Left lung (tissue), 10 donors: ENCODE results near the gene BATF. TPM values are rescaled to one million over a fixed set of nuclear protein-coding genes. Genes with fewer than 3 reads are reported as not detected.

ENCODE experiments used
- ATAC-seq: fragments of 200-7000 bp; cut with Tn5 transposase; one replicate; pipeline ENCODE4 v1.9.1; 2020; ENCODE audit warnings: moderate library complexity
- DNase-seq, 4 donors: peaks; one replicate each; pipeline ENCODE4 v3.0.0-alpha.2; 2013 to 2020
- H3K27ac ChIP-seq, 2 donors: fragments of 200-600 bp; sonication (generic) in 1 of 2; one replicate each; pipeline versions ENCODE4 v1.5.0 to v1.8.0; 2020 to 2021
- H3K27me3 ChIP-seq, 2 donors: fragments of 200-600 bp; sonication (generic) in 1 of 2; one replicate each; pipeline versions ENCODE4 v1.5.0 to v1.8.0; 2020 to 2021
- H3K36me3 ChIP-seq, 2 donors: fragments of 200-600 bp; sonication (generic) in 1 of 2; one replicate each; pipeline versions ENCODE4 v1.5.0 to v1.8.0; 2020 to 2021
- H3K4me1 ChIP-seq, 2 donors: fragments of 200-600 bp; one replicate each; pipeline ENCODE4 v1.8.0; 2021
- H3K4me3 ChIP-seq, 2 donors: fragments of 200-600 bp; sonication (generic) in 1 of 2; one replicate each; pipeline versions ENCODE4 v1.5.0 to v1.8.0; 2020 to 2021; ENCODE audit warnings: mild to moderate bottlenecking in 1 of 2
- H3K9me3 ChIP-seq, 2 donors: fragments of 200-600 bp; sonication (generic) in 1 of 2; one replicate each; pipeline versions ENCODE4 v1.5.0 to v1.8.0; 2020 to 2021
- CTCF ChIP-seq, 2 donors: fragments of 200-600 bp; sonication (generic) in 1 of 2; IDR thresholded peaks; one replicate each; pipeline versions ENCODE4 v1.5.0 to v1.8.0; 2021; ENCODE audit warnings: antibody characterized with exemption in 2 of 2
- intact Hi-C, 2 donors: fragments of 100-400 bp; cut with DNase I; formaldehyde crosslinking; loops; one replicate each; pipeline versions ENCODE4 v1.11.2 to v1.14.2; 2022
- polyA plus RNA-seq, 6 donors: library from polyadenylated mRNA; unstranded; fragments of 120-200 nt; gene quantifications; one replicate each; pipeline ENCODE4 v1.2.1, GENCODE V29; 2013; ENCODE audit not compliant: insufficient read length in 6 of 6
- total RNA-seq, 2 donors: library from RNA; stranded (reverse); fragmentation: NEBNext Ultra II Directional; extraction: Animal tissue kit (Norgen Biotek cat#: 25700); gene quantifications; one replicate each; pipeline ENCODE4 v1.2.1, GENCODE V29; 2021
- donor health status: DM: no; HTN: yes; CAD: no.
- donor health status: DM: no; HTN: no; CAD: no.

BATF gene
- total and polyA plus RNA-seq, 8 donors = 0.46 to 19.6 (median 1.2) TPM

GRCh38 chr14:75533791-75534555, 11.7 kb downstream of the BATF start:
- TF ChIP-seq CTCF (IDR thresholded peaks at IDR 0.05) = no peak
- peaks cover 0 to 47% of the 10 kb centered on the region in 2 donors for H3K4me1 ChIP-seq
- DNase-seq (no peak), ATAC-seq (peak; percentile 60)
- intact Hi-C loops = no loop called here
- H3K27me3 ChIP-seq = no peaks in the 10 kb centered on the region
- H3K4me3 ChIP-seq = no peak overlapping the region
- H3K36me3 ChIP-seq = peaks cover 0 to 8% of the 10 kb centered on the region in 2 donors
- H3K27ac ChIP-seq = peak overlapping the region in 1 of 2 donors; percentile 25
- H3K9me3 ChIP-seq = no peaks in the 10 kb centered on the region

DNA sequence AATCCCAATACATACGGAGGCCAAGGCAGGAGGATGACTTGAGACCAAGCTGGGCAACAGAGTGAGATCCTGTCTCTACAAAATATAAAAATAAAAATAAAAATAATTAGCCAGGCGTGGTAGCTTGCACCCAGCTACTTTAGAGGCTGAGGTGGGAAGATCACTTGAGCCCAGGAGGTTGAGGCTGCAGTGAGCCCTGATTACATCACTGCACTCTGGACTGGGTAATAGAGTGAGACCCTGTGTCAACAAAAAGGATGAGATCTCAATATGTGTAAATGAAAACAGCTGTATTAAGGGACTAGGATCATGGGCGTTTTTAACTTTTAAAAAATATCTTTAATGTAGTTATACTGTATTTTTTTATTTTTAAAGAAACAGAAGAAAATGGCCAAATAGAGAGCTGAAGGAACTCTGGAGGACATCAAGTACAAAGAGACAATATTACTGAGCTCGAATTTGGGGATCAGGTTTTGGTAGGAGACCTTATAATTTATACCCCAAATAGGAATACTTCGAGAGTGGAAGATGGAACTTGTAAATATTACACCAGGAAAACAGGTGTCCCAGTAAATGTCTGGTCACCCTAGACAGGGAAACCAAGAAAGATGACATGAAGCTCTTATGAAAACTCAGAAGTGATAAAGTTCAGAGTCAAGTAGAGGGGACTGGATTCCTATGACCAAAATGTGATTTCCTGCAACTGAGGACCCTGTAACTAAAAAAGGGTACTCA, 13.1 kb downstream of the BATF start:
- no peak for DNase-seq
- peaks cover 0 to 4% of the 10 kb centered on the region in 2 donors for H3K36me3 ChIP-seq
- H3K4me3 ChIP-seq = no peak overlapping the region
- H3K4me1 ChIP-seq = peaks cover 0 to 60% of the 10 kb centered on the region in 2 donors
- peak overlapping the region in 1 of 2 donors; percentile 58 for H3K27ac ChIP-seq
- ATAC-seq = no peak
- no peak for TF ChIP-seq CTCF (IDR thresholded peaks at IDR 0.05)
- H3K9me3 ChIP-seq = no peaks in the 10 kb centered on the region
- intact Hi-C loops = no loop called here
- no peaks in the 10 kb centered on the region for H3K27me3 ChIP-seq

- Histone ChIP-seq H3K9me3 (no peaks in the 10 kb centered on the region), H3K27me3 (no peaks in the 10 kb centered on the region), H3K27ac (no peak overlapping the region), H3K4me3 (no peak overlapping the region), H3K36me3 (peaks cover 0 to 2% of the 10 kb centered on the region in 2 donors), H3K4me1 (peaks cover 0 to 78% of the 10 kb centered on the region in 2 donors)
- DNase-seq = no peak
- no peak for ATAC-seq
- TF ChIP-seq CTCF (IDR thresholded peaks at IDR 0.05) = no peak
- intact Hi-C loops = no loop called here
Measured at GRCh38 chr14:75537071-75537470, 14.8 kb downstream of the BATF start.

- TF ChIP-seq CTCF (IDR thresholded peaks at IDR 0.05) = no peak
- H3K9me3 ChIP-seq = no peaks in the 10 kb centered on the region
- H3K4me3 ChIP-seq = no peak overlapping the region
- H3K4me1 ChIP-seq = peaks cover 7 to 87% of the 10 kb centered on the region in 2 donors
- ATAC-seq (no peak), DNase-seq (no peak)
- H3K27ac ChIP-seq = no peak overlapping the region
- no peaks in the 10 kb centered on the region for H3K27me3 ChIP-seq
- intact Hi-C loops = no loop called here
- H3K36me3 ChIP-seq = no peaks in the 10 kb centered on the region
Measured at GRCh38 chr14:75539162-75539560, 16.9 kb downstream of the BATF start.
